ENCODE results near the gene WDR77. TPM values are rescaled to one million over a fixed set of nuclear protein-coding genes. Genes with fewer than 3 reads are reported as not detected.

Gene WDR77
- polyA plus RNA-seq, 1 donor = 35.3 TPM

DNA sequence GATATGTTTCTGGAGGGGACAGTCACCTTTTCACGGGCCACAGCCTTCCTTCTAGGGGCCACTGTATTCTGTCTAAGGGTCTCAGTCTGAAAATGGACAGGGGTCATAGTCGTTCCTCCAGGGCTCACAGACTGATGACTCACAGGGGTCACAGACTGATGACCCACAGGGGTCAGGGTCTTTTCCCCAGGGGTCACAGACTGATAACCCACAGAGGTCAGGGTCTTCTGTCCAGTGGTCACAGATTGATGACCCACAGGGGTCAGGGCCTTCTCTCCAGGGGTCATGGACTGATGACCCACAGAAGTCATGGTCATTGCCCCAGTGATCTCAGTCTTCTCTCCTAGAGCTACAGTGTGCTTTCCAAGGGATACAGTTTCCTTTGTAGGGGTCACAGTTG, 34.3 kb downstream of the WDR77 start:
- H3K4me3 ChIP-seq (ENCODE audit: low read length) = no peak overlapping the region
- WGBS (ENCODE audit: insufficient coverage, low lambda C conversion rate) = no CpG with 5 or more reads among the region's 2 CpGs
- no peaks in the 10 kb centered on the region for H3K4me1 ChIP-seq (ENCODE audit: control insufficient read depth, insufficient read depth, low read length)
- H3K27ac ChIP-seq (ENCODE audit: low read length) = no peak overlapping the region
- DNase-seq = no peak
- H3K9me3 ChIP-seq (ENCODE audit: control insufficient read depth, low read depth, low read length) = no peaks in the 10 kb centered on the region
- H3K36me3 ChIP-seq (ENCODE audit: control insufficient read depth, insufficient read depth, low read length) = peaks cover 3% of the 10 kb centered on the region
- no peaks in the 10 kb centered on the region for H3K27me3 ChIP-seq (ENCODE audit: control insufficient read depth, insufficient read depth, low read length)

- DNase-seq = no peak
- Histone ChIP-seq H3K36me3 (ENCODE audit: control insufficient read depth, insufficient read depth, low read length) (peaks cover 3% of the 10 kb centered on the region), H3K9me3 (ENCODE audit: control insufficient read depth, low read depth, low read length) (no peaks in the 10 kb centered on the region), H3K27me3 (ENCODE audit: control insufficient read depth, insufficient read depth, low read length) (no peaks in the 10 kb centered on the region), H3K4me1 (ENCODE audit: control insufficient read depth, insufficient read depth, low read length) (no peaks in the 10 kb centered on the region), H3K4me3 (ENCODE audit: low read length) (no peak overlapping the region), H3K27ac (ENCODE audit: low read length) (no peak overlapping the region)
- WGBS (ENCODE audit: insufficient coverage, low lambda C conversion rate) = 100% methylated on average over 1 of the region's 2 CpGs
Measured at GRCh38 chr1:111412839-111413238, 36.2 kb downstream of the WDR77 start.

DNA sequence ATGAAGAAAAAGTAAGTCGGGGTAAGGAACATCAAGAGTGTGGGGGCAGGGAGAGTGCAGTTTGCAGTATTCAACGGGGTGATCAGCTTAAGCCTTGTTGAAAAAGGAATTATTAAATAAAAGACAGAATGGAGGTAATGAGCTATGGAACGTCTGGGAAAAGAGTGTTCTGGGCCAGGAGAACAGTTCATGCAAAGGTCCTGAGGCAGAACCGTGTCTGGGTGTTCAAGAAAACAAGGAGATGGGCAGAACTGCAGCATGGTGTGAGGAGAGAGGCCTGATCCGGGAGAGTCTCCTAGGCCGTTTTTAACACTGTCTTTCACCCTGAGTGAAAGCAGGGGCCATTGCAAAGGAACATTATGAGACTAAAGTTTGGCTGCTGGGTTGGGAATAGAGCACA, 41.8 kb downstream of the WDR77 start:
- no peaks in the 10 kb centered on the region for H3K27me3 ChIP-seq (ENCODE audit: control insufficient read depth, insufficient read depth, low read length)
- DNase-seq = no peak
- 89% methylated on average over 3 of the region's 6 CpGs for WGBS (ENCODE audit: insufficient coverage, low lambda C conversion rate)
- no peaks in the 10 kb centered on the region for H3K9me3 ChIP-seq (ENCODE audit: control insufficient read depth, low read depth, low read length)
- H3K4me1 ChIP-seq (ENCODE audit: control insufficient read depth, insufficient read depth, low read length) = no peaks in the 10 kb centered on the region
- H3K36me3 ChIP-seq (ENCODE audit: control insufficient read depth, insufficient read depth, low read length) = no peaks in the 10 kb centered on the region
- no peak overlapping the region for H3K4me3 ChIP-seq (ENCODE audit: low read length)
- no peak overlapping the region for H3K27ac ChIP-seq (ENCODE audit: low read length)

GRCh38 chr1:111406321-111406768, 42.7 kb downstream of the WDR77 start:
- H3K27me3 ChIP-seq (ENCODE audit: control insufficient read depth, insufficient read depth, low read length) = no peaks in the 10 kb centered on the region
- H3K4me1 ChIP-seq (ENCODE audit: control insufficient read depth, insufficient read depth, low read length) = no peaks in the 10 kb centered on the region
- no peaks in the 10 kb centered on the region for H3K36me3 ChIP-seq (ENCODE audit: control insufficient read depth, insufficient read depth, low read length)
- DNase-seq = peak; percentile 14 to 22
- no peak overlapping the region for H3K4me3 ChIP-seq (ENCODE audit: low read length)
- no peaks in the 10 kb centered on the region for H3K9me3 ChIP-seq (ENCODE audit: control insufficient read depth, low read depth, low read length)
- no CpG with 5 or more reads among the region's 2 CpGs for WGBS (ENCODE audit: insufficient coverage, low lambda C conversion rate)
- H3K27ac ChIP-seq (ENCODE audit: low read length) = no peak overlapping the region

DNA sequence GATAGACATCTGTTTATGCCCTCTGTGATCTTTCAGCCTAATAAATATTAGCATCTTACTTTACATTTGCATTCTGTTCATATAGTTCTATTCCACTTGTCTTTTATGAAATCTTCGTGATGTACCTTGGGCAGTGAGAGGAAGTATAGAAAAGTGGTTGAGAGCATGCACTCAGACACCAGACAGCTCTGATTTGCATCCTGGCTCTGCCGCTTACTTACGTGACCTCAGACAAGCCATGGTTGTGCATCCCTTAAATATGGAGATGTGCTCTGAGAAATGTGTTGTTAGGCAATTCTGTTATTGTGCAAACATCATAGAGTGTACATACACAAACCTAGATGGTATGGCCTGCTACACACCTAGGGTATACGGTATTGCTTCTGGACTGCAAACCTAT, 44.5 kb downstream of the WDR77 start:
- H3K4me3 ChIP-seq (ENCODE audit: low read length) = no peak overlapping the region
- DNase-seq = no peak
- no peaks in the 10 kb centered on the region for H3K36me3 ChIP-seq (ENCODE audit: control insufficient read depth, insufficient read depth, low read length)
- no peaks in the 10 kb centered on the region for H3K4me1 ChIP-seq (ENCODE audit: control insufficient read depth, insufficient read depth, low read length)
- no CpG with 5 or more reads among the region's 4 CpGs for WGBS (ENCODE audit: insufficient coverage, low lambda C conversion rate)
- H3K9me3 ChIP-seq (ENCODE audit: control insufficient read depth, low read depth, low read length) = no peaks in the 10 kb centered on the region
- H3K27ac ChIP-seq (ENCODE audit: low read length) = no peak overlapping the region
- no peaks in the 10 kb centered on the region for H3K27me3 ChIP-seq (ENCODE audit: control insufficient read depth, insufficient read depth, low read length)

GRCh38 chr1:111402083-111402482, 47.0 kb downstream of the WDR77 start:
- no peaks in the 10 kb centered on the region for H3K4me1 ChIP-seq (ENCODE audit: control insufficient read depth, insufficient read depth, low read length)
- WGBS (ENCODE audit: insufficient coverage, low lambda C conversion rate) = 80% methylated on average over 1 of the region's 5 CpGs
- no peaks in the 10 kb centered on the region for H3K36me3 ChIP-seq (ENCODE audit: control insufficient read depth, insufficient read depth, low read length)
- no peaks in the 10 kb centered on the region for H3K27me3 ChIP-seq (ENCODE audit: control insufficient read depth, insufficient read depth, low read length)
- no peaks in the 10 kb centered on the region for H3K9me3 ChIP-seq (ENCODE audit: control insufficient read depth, low read depth, low read length)
- H3K27ac ChIP-seq (ENCODE audit: low read length) = no peak overlapping the region
- DNase-seq = no peak
- no peak overlapping the region for H3K4me3 ChIP-seq (ENCODE audit: low read length)

DNA sequence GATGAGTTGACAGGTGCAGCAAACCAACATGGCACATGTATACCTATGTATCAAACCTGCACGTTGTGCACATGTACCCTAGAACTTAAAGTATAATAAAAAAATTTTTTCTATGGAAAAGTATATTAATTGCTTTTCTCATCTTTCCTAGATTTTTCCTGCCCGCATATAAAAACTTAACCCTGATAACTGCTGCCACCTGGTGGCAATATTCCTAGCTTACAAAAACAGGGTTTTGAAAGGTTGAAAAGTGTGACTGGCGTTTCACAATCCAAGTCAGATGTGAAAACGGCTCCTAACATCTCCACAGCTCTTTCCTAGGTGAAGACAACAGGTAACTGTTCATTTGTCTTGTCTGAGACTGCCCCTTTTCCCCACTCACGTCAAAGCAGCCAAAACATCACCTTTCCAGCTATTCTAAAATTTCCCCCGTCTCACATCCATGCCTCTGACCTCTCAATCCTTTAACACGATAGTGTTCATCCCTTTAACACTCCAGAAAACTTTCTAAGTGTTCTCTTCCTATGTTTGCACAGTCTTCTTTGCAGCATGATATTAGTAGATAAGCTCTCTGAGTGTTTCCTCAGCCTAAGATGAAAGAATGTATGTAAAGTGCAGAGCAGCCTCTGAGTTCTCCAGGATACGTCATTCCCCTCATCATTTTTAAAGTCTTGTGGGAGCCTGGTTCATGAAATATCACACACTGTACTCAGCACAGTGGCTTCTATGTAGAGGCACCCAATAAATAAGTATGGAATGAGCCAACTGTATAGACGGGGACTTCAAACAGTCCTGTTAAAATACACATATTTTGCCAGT, 49.1 kb downstream of the WDR77 start:
- H3K36me3 ChIP-seq (ENCODE audit: control insufficient read depth, insufficient read depth, low read length) = no peaks in the 10 kb centered on the region
- H3K27ac ChIP-seq (ENCODE audit: low read length) = no peak overlapping the region
- no peaks in the 10 kb centered on the region for H3K4me1 ChIP-seq (ENCODE audit: control insufficient read depth, insufficient read depth, low read length)
- peak; percentile 40 to 47 for DNase-seq
- no peaks in the 10 kb centered on the region for H3K27me3 ChIP-seq (ENCODE audit: control insufficient read depth, insufficient read depth, low read length)
- no peaks in the 10 kb centered on the region for H3K9me3 ChIP-seq (ENCODE audit: control insufficient read depth, low read depth, low read length)
- 18% methylated on average over 3 of the region's 9 CpGs for WGBS (ENCODE audit: insufficient coverage, low lambda C conversion rate)
- no peak overlapping the region for H3K4me3 ChIP-seq (ENCODE audit: low read length)

- H3K4me1 ChIP-seq (ENCODE audit: control insufficient read depth, insufficient read depth, low read length) = no peaks in the 10 kb centered on the region
- peaks cover 11% of the 10 kb centered on the region for H3K27me3 ChIP-seq (ENCODE audit: control insufficient read depth, insufficient read depth, low read length)
- WGBS (ENCODE audit: insufficient coverage, low lambda C conversion rate) = no CpG with 5 or more reads among the region's 1 CpG
- no peak overlapping the region for H3K27ac ChIP-seq (ENCODE audit: low read length)
- H3K36me3 ChIP-seq (ENCODE audit: control insufficient read depth, insufficient read depth, low read length) = no peaks in the 10 kb centered on the region
- no peaks in the 10 kb centered on the region for H3K9me3 ChIP-seq (ENCODE audit: control insufficient read depth, low read depth, low read length)
- DNase-seq = no peak
- H3K4me3 ChIP-seq (ENCODE audit: low read length) = no peak overlapping the region
Measured at GRCh38 chr1:111392460-111392945, 56.6 kb downstream of the WDR77 start.

DNA sequence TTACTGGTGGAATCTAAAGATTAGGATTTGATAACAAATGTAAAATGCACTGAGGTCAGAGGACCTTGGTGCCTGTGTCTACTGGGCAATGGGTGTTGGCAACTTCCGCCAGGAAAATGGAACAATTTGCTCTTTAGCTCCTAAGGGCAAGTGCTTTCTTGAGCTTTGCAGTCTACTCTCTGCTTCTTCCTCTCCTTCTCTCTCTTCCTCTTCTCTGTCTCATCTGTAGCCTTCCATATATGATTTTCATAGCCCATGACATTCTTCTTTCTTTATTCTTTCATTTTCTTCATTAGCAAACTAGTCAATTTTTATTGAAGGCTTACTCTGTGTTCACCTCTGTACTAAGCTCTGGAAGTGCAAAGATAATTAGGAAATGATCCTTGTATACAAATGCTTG, 57.0 kb downstream of the WDR77 start:
- Histone ChIP-seq H3K27ac (ENCODE audit: low read length) (no peak overlapping the region), H3K27me3 (ENCODE audit: control insufficient read depth, insufficient read depth, low read length) (peaks cover 11% of the 10 kb centered on the region), H3K4me3 (ENCODE audit: low read length) (no peak overlapping the region), H3K4me1 (ENCODE audit: control insufficient read depth, insufficient read depth, low read length) (no peaks in the 10 kb centered on the region), H3K36me3 (ENCODE audit: control insufficient read depth, insufficient read depth, low read length) (no peaks in the 10 kb centered on the region), H3K9me3 (ENCODE audit: control insufficient read depth, low read depth, low read length) (no peaks in the 10 kb centered on the region)
- DNase-seq = no peak
- WGBS (ENCODE audit: insufficient coverage, low lambda C conversion rate) = 83% methylated on average over 1 of the region's 1 CpG
